A673 (cell line): ENCODE data around the gene CCDC141. TPM values are rescaled to one million over a fixed set of nuclear protein-coding genes. Genes with fewer than 3 reads are reported as not detected.
A peak's percentile ranks its signal among the peaks of the same experiment; 100 is the strongest.

ENCODE experiments used
- BruUV-seq: library from RNA; stranded (reverse); fragments of 400-500 nt; replicated peaks from 2 replicates; lab custom pipeline; 2021; lab: Mats Ljungman, UMichigan
- CTCF ChIA-PET: fragments of 300-600 bp; sonication (Branson Sonifier 250); formaldehyde crosslinking; loops from one replicate; lab custom pipeline; 2022; ENCODE audit warnings: antibody characterized with exemption; lab: Charles Lee
- POLR2A ChIA-PET: fragments of 300-600 bp; sonication (Branson Sonifier 250); formaldehyde crosslinking; loops from one replicate; lab custom pipeline; 2022; ENCODE audit warnings: antibody characterized with exemption; ENCODE audit not compliant: low non-redundant PET; lab: Charles Lee
- DNase-seq: peaks from one replicate; pipeline ENCODE4 v3.0.0-alpha.2; 2015; ENCODE audit warnings: low spot score
- H3K27ac ChIP-seq: fragments of 200-600 bp; sonication (generic); 2 replicates; pipeline ENCODE4 v1.5.1; 2016; ENCODE audit warnings: mixed run types, low read depth, mild to moderate bottlenecking, mixed read lengths, antibody characterized with exemption, low read length; ENCODE audit not compliant: poor library complexity, severe bottlenecking
- H3K27me3 ChIP-seq: fragments of 200-600 bp; sonication (generic); replicated peaks from 2 replicates; pipeline ENCODE4 v1.6.1; 2017; ENCODE audit warnings: mixed run types, low read depth, mild to moderate bottlenecking, mixed read lengths, antibody characterized with exemption, low read length; ENCODE audit not compliant: insufficient read depth, poor library complexity
- H3K36me3 ChIP-seq: fragments of 200-600 bp; sonication (generic); 2 replicates; pipeline ENCODE4 v1.6.1; 2016; ENCODE audit warnings: mixed run types, mild to moderate bottlenecking, mixed read lengths, antibody characterized with exemption, low read length; ENCODE audit not compliant: insufficient read depth, poor library complexity, severe bottlenecking
- H3K4me1 ChIP-seq: fragments of 200-600 bp; sonication (generic); 2 replicates; pipeline ENCODE4 v1.6.1; 2017; ENCODE audit warnings: mixed run types, mild to moderate bottlenecking, mixed read lengths, antibody characterized with exemption, low read length; ENCODE audit not compliant: insufficient read depth, poor library complexity, severe bottlenecking
- H3K4me3 ChIP-seq: fragments of 200-600 bp; sonication (generic); 2 replicates; pipeline ENCODE4 v1.5.1; 2016; ENCODE audit warnings: low read depth, mixed run types, mild to moderate bottlenecking, mixed read lengths, low read length; ENCODE audit not compliant: poor library complexity, severe bottlenecking
- H3K9me3 ChIP-seq: fragments of 200-600 bp; sonication (generic); 2 replicates; pipeline ENCODE4 v1.6.1; 2016; ENCODE audit warnings: mixed run types, low read depth, mild to moderate bottlenecking, mixed read lengths, antibody characterized with exemption, low read length; ENCODE audit not compliant: poor library complexity, severe bottlenecking
- EZH2 ChIP-seq: fragments of 200-600 bp; sonication (generic); IDR thresholded peaks from 2 replicates; pipeline ENCODE4 v1.6.1; 2017; ENCODE audit warnings: borderline replicate concordance, low read depth, mild to moderate bottlenecking, mixed read lengths, antibody characterized with exemption, low read length; ENCODE audit not compliant: poor library complexity, severe bottlenecking
- intact Hi-C: fragments of 100-400 bp; cut with micrococcal nuclease; formaldehyde crosslinking; loops from one replicate; pipeline ENCODE4 v1.10.0; 2022; ENCODE audit not compliant: unreplicated experiment
- total RNA-seq: library from RNA; stranded (reverse); gene quantifications from 2 replicates; pipeline ENCODE4 v1.2.3, GENCODE V29; 2021
- TF ChIP-seq, protein P1 (sequence below): fragments of 300-800, 200-600 bp; sonication (generic); conservative IDR thresholded peaks from 2 replicates; pipeline ENCODE4 v1.5.1; 2017; ENCODE audit warnings: low read depth, mild to moderate bottlenecking, antibody characterized with exemption, low read length, moderate library complexity, mixed read lengths

The CCDC141 gene
- total RNA-seq, 1 experiment from 2014 or later: not detected

DNA sequence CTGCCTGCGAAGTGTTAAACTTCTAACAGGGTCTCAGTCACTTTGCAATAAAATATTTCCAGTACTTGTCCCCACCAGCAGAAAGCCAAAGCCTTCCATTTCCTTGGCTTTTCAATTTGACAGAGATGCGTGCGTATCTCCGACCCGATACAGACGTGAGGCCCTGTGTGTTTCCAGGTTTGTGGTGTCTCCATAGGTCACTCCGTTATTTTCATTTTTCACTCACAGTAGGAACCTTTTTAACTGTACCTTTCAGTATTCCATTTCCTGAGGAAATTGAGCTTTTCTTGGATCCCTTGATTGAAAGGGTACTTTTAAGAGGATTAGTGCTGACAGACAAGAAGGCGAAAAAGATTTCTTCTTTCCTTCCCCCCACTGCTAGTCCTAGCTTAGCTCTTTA, 126.4 kb downstream of the CCDC141 start:
- H3K27ac ChIP-seq: no peak overlapping the region
- H3K4me1 ChIP-seq: no peaks in the 10 kb centered on the region
- intact Hi-C loops: no loop called here
- peak; percentile 24 for DNase-seq
- ChIA-PET CTCF (no interaction called here), POLR2A (no interaction called here)
- H3K27me3 ChIP-seq: peaks cover 18% of the 10 kb centered on the region
- BruUV-seq: no TSS peak
- no peak for TF ChIP-seq EZH2
- TF ChIP-seq, protein P1, sequence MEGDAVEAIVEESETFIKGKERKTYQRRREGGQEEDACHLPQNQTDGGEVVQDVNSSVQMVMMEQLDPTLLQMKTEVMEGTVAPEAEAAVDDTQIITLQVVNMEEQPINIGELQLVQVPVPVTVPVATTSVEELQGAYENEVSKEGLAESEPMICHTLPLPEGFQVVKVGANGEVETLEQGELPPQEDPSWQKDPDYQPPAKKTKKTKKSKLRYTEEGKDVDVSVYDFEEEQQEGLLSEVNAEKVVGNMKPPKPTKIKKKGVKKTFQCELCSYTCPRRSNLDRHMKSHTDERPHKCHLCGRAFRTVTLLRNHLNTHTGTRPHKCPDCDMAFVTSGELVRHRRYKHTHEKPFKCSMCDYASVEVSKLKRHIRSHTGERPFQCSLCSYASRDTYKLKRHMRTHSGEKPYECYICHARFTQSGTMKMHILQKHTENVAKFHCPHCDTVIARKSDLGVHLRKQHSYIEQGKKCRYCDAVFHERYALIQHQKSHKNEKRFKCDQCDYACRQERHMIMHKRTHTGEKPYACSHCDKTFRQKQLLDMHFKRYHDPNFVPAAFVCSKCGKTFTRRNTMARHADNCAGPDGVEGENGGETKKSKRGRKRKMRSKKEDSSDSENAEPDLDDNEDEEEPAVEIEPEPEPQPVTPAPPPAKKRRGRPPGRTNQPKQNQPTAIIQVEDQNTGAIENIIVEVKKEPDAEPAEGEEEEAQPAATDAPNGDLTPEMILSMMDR: no peak
- H3K36me3 ChIP-seq: no peaks in the 10 kb centered on the region
- H3K4me3 ChIP-seq: no peak overlapping the region
- no peaks in the 10 kb centered on the region for H3K9me3 ChIP-seq

DNA sequence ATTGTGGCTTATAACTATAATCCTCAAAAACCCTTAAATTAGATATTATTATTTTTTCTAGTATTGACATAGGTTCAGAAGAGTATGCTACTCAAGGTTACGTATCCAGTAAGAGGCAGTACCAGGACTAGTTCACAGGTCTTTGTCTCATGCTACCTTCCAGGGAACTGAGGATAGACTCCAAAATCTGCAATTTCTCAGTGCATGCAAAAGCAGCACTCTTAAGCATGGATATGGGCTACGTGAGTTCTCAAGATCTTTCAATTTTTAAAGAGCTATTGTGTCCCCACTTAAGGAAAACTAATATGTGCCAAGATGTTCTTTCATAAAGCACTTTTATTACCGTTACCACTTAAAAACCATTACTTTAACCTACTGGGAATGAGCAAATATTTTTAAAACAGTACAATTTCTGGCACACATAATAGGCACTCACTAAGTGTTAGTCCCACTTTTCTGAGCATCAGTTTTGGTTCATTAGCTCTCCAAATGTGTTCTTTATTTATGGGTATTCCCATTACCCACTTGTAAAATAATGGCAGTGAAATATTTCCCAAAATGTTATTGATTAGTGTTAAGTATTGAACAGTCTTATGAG, 128.9 kb downstream of the CCDC141 start:
- Histone ChIP-seq H3K36me3 (no peaks in the 10 kb centered on the region), H3K4me1 (no peaks in the 10 kb centered on the region), H3K4me3 (no peak overlapping the region), H3K27ac (no peak overlapping the region), H3K27me3 (peaks cover 28% of the 10 kb centered on the region), H3K9me3 (no peaks in the 10 kb centered on the region)
- CTCF ChIA-PET: no interaction called here
- intact Hi-C loops: no loop called here
- POLR2A ChIA-PET: no interaction called here
- DNase-seq: no peak
- no peak for TF ChIP-seq EZH2
- TF ChIP-seq, protein P1: no peak
- no TSS peak for BruUV-seq

DNA sequence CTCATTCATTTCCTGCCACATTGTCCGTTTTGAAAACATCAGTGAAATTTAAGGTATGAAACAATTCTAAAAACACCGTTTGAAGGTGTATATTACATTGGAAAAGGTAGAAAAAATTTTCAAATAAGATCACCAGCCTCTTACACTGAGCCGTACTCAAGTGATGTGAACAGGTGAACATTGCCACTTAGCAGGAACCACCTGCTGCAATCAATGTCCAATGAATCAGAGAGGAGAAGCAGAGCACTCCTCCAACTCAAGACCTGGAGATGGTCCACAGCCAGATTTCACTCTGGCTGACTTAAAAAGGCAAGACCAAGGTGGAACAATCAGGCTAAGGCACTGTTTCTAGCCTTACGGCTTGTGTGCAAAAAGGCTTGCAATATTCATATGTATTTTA, 132.4 kb downstream of the CCDC141 start:
- intact Hi-C loops: loop anchor here (10.0 kb wide), 1 partner anchor 153 kb away; no protein-coding TSS in a partner anchor
- H3K27ac ChIP-seq: no peak overlapping the region

More for the DNA sequence above, 132.4 kb downstream of the CCDC141 start:
- POLR2A ChIA-PET: no interaction called here
- H3K36me3 ChIP-seq: no peaks in the 10 kb centered on the region
- no TSS peak for BruUV-seq
- CTCF ChIA-PET: no interaction called here
- H3K4me1 ChIP-seq: no peaks in the 10 kb centered on the region
- TF ChIP-seq, protein P1: no peak
- TF ChIP-seq EZH2: no peak
- no peaks in the 10 kb centered on the region for H3K9me3 ChIP-seq
- H3K27me3 ChIP-seq: peaks cover 28% of the 10 kb centered on the region
- no peak for DNase-seq
- H3K4me3 ChIP-seq: no peak overlapping the region
